Panc1 (cell line): Measurements from ENCODE around the gene DCC.

Experiments used
- POLR2AphosphoS5 ChIP-seq: IDR thresholded peaks from 2 replicates; pipeline ENCODE4 v1.6.1; 2012; ENCODE audit warnings: mild to moderate bottlenecking, low read depth, low read length, moderate library complexity
- TF ChIP-seq, protein P1 (sequence below): fragments of 450-650 bp; IDR thresholded peaks from 2 replicates; pipeline ENCODE4 v1.5.1; 2017; ENCODE audit warnings: mild to moderate bottlenecking

DNA sequence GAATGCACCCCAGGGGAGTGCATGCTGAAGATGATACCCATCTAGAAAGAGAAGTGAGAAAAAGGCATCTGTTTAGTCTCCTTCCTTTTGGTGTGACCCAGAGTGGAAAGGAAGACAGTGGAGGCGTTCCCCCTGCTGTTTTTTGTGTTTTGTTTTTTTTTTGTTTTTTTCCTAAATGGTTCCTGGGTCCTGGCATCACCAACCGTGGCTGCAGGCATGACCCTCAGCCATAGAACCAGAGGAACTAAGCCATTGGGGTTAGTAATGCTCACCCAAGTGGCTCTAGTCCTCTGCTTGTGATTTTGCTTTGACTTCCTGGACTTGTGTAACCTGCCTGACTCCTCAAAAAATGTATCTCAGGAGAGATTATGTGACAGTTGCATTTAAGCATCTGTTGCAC, 451.3 kb downstream of the DCC start:
- TF ChIP-seq, protein P1, sequence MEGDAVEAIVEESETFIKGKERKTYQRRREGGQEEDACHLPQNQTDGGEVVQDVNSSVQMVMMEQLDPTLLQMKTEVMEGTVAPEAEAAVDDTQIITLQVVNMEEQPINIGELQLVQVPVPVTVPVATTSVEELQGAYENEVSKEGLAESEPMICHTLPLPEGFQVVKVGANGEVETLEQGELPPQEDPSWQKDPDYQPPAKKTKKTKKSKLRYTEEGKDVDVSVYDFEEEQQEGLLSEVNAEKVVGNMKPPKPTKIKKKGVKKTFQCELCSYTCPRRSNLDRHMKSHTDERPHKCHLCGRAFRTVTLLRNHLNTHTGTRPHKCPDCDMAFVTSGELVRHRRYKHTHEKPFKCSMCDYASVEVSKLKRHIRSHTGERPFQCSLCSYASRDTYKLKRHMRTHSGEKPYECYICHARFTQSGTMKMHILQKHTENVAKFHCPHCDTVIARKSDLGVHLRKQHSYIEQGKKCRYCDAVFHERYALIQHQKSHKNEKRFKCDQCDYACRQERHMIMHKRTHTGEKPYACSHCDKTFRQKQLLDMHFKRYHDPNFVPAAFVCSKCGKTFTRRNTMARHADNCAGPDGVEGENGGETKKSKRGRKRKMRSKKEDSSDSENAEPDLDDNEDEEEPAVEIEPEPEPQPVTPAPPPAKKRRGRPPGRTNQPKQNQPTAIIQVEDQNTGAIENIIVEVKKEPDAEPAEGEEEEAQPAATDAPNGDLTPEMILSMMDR: no peak
- no peak for TF ChIP-seq POLR2AphosphoS5
